ENCODE data around the gene MACROH2A1. TPM values are rescaled to one million over a fixed set of nuclear protein-coding genes. Genes with fewer than 3 reads are reported as not detected.

The MACROH2A1 gene
- polyA plus RNA-seq, 1 of the 3 experiments (the other 2 are of a cell fraction): 165 TPM

DNA sequence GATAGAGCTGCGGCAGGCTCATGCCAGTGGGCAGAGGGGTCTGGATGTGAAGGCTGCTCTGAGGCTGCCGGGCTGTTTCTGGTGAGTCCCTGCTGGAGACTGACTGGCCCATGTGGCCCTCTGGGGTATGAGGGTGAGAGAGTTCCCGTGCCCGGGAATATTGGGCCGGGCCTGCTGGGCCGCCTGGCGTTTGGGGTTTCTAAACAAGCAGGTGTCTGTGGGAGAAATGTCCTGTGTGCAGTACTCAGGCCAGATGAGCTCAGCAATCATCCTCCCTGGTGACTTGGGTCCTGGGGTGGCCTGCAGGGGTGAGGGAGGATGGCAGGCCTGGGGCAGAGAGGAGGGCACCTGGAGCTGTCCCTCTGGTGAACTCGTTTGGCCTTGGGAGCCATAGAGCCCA, 74.9 kb downstream of the MACROH2A1 start:
- Histone ChIP-seq H2AFZ (ENCODE audit: low read depth) (no peak overlapping the region), H3K9me3 (no peaks in the 10 kb centered on the region), H3K9me2 (no peaks in the 10 kb centered on the region), H4K20me1 (ENCODE audit: insufficient read depth) (no peaks in the 10 kb centered on the region), H3K79me2 (ENCODE audit: insufficient read depth) (no peaks in the 10 kb centered on the region), H3K36me3 (replicated peaks in 1 of 2; ENCODE audit: control insufficient read depth in 1 of 2, insufficient read depth in 2 of 2, low read length in 1 of 2) (no peaks in the 10 kb centered on the region), H3K4me2 (no peak overlapping the region), H3K27me3 (ENCODE audit: insufficient read depth) (no peaks in the 10 kb centered on the region), H3K4me1 (ENCODE audit: control insufficient read depth in 1 of 2, insufficient read depth in 2 of 2, low read depth in 1 of 2, low read length in 1 of 2) (no peaks in the 10 kb centered on the region; a peak in 1 of 4 replicates), H3K9ac (no peak overlapping the region), H3F3A (replicated peaks; ENCODE audit: insufficient read depth) (no peaks in the 10 kb centered on the region), H3K27ac (ENCODE audit: low read depth in 2 of 2, low read length in 1 of 2) (no peak overlapping the region), H3K4me3 (ENCODE audit: low read depth in 2 of 2, low read length in 1 of 2) (no peak overlapping the region)
- ChIA-PET POLR2A (no interaction called here), CTCF (interaction anchor here (0.9 to 3.2 kb wide), 6 partner anchors 7 to 288 kb away, joined by 3 to 17 read pairs (median 5); no protein-coding TSS in a partner anchor)
- WGBS (ENCODE audit: low lambda C conversion rate): 62% methylated on average over 3 of the region's 8 CpGs
- TF ChIP-seq YY1 (IDR thresholded peaks at IDR 0.05; ENCODE audit: low read depth) (no peak), EP300 (IDR thresholded peaks at IDR 0.05; ENCODE audit: borderline replicate concordance in 1 of 2, low read depth in 1 of 2, low read length in 1 of 2) (no peak), RCOR1 (IDR thresholded peaks at IDR 0.05; ENCODE audit: low read length) (no peak), FOXJ3 (CRISPR knock-in tag; IDR thresholded peaks at IDR 0.05) (no peak), USF2 (IDR thresholded peaks at IDR 0.05; ENCODE audit: borderline replicate concordance, low read depth, low read length) (no peak), SIN3A (IDR thresholded peaks at IDR 0.05; ENCODE audit: borderline replicate concordance, low read depth, low read length) (no peak), TEAD4 (IDR thresholded peaks at IDR 0.05; ENCODE audit: borderline replicate concordance, insufficient read depth) (no peak), TAF1 (IDR thresholded peaks at IDR 0.05; ENCODE audit: borderline replicate concordance, low read depth, low read length) (no peak), POLR2AphosphoS5 (IDR thresholded peaks at IDR 0.05; ENCODE audit: low read depth, low read length) (no peak), ELF1 (IDR thresholded peaks at IDR 0.05) (no peak), SMC3 (IDR thresholded peaks at IDR 0.05; ENCODE audit: low read depth, low read length) (no peak), NRF1 (IDR thresholded peaks at IDR 0.05; ENCODE audit: low read depth, low read length) (no peak), PBX3 (IDR thresholded peaks at IDR 0.05) (no peak), JUND (IDR thresholded peaks at IDR 0.05) (no peak), NFIC (IDR thresholded peaks at IDR 0.05; ENCODE audit: borderline replicate concordance) (no peak), RXRA (IDR thresholded peaks at IDR 0.05; ENCODE audit: borderline replicate concordance, low read depth) (no peak)
- TF ChIP-seq, protein P1, sequence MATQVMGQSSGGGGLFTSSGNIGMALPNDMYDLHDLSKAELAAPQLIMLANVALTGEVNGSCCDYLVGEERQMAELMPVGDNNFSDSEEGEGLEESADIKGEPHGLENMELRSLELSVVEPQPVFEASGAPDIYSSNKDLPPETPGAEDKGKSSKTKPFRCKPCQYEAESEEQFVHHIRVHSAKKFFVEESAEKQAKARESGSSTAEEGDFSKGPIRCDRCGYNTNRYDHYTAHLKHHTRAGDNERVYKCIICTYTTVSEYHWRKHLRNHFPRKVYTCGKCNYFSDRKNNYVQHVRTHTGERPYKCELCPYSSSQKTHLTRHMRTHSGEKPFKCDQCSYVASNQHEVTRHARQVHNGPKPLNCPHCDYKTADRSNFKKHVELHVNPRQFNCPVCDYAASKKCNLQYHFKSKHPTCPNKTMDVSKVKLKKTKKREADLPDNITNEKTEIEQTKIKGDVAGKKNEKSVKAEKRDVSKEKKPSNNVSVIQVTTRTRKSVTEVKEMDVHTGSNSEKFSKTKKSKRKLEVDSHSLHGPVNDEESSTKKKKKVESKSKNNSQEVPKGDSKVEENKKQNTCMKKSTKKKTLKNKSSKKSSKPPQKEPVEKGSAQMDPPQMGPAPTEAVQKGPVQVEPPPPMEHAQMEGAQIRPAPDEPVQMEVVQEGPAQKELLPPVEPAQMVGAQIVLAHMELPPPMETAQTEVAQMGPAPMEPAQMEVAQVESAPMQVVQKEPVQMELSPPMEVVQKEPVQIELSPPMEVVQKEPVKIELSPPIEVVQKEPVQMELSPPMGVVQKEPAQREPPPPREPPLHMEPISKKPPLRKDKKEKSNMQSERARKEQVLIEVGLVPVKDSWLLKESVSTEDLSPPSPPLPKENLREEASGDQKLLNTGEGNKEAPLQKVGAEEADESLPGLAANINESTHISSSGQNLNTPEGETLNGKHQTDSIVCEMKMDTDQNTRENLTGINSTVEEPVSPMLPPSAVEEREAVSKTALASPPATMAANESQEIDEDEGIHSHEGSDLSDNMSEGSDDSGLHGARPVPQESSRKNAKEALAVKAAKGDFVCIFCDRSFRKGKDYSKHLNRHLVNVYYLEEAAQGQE (IDR thresholded peaks at IDR 0.05; ENCODE audit: low read depth, low read length): no peak
- TF ChIP-seq, protein P2, sequence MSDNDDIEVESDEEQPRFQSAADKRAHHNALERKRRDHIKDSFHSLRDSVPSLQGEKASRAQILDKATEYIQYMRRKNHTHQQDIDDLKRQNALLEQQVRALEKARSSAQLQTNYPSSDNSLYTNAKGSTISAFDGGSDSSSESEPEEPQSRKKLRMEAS (IDR thresholded peaks at IDR 0.05; ENCODE audit: low read depth): no peak
- TF ChIP-seq, protein P3, sequence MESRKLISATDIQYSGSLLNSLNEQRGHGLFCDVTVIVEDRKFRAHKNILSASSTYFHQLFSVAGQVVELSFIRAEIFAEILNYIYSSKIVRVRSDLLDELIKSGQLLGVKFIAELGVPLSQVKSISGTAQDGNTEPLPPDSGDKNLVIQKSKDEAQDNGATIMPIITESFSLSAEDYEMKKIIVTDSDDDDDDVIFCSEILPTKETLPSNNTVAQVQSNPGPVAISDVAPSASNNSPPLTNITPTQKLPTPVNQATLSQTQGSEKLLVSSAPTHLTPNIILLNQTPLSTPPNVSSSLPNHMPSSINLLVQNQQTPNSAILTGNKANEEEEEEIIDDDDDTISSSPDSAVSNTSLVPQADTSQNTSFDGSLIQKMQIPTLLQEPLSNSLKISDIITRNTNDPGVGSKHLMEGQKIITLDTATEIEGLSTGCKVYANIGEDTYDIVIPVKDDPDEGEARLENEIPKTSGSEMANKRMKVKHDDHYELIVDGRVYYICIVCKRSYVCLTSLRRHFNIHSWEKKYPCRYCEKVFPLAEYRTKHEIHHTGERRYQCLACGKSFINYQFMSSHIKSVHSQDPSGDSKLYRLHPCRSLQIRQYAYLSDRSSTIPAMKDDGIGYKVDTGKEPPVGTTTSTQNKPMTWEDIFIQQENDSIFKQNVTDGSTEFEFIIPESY (IDR thresholded peaks at IDR 0.05; ENCODE audit: borderline replicate concordance, low read depth): no peak
- no peak for DNase-seq

All from SK-N-SH (cell line).